ENCODE measurements around the gene PFDN1.

DNA sequence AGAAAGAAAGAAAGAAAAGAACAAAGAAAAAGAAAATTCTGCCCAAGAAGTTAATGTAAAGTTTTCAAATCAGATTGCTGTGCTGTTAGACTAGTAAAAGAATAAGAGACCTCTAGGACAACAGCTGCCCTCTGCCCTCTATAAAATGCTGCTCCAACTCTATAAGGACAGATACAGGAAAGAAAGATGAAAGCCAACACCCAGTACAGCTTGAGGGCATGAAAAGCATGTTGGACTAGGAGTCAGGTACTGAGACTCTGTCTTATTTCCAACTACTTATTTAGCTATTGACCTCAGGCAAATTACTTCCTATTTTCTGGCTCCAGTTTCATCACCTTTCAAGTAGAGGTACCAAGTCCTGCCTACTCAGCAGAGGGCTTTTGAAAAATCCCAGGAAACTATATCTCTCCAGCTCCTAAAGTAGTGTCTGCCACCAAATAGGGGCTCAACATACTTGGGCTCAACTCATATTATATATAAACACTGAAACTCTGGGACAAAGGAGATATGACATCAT, 37.8 kb upstream of the PFDN1 start:
- no peak for TF ChIP-seq CTCF (IDR thresholded peaks at IDR 0.05)
- TF ChIP-seq, protein P1, sequence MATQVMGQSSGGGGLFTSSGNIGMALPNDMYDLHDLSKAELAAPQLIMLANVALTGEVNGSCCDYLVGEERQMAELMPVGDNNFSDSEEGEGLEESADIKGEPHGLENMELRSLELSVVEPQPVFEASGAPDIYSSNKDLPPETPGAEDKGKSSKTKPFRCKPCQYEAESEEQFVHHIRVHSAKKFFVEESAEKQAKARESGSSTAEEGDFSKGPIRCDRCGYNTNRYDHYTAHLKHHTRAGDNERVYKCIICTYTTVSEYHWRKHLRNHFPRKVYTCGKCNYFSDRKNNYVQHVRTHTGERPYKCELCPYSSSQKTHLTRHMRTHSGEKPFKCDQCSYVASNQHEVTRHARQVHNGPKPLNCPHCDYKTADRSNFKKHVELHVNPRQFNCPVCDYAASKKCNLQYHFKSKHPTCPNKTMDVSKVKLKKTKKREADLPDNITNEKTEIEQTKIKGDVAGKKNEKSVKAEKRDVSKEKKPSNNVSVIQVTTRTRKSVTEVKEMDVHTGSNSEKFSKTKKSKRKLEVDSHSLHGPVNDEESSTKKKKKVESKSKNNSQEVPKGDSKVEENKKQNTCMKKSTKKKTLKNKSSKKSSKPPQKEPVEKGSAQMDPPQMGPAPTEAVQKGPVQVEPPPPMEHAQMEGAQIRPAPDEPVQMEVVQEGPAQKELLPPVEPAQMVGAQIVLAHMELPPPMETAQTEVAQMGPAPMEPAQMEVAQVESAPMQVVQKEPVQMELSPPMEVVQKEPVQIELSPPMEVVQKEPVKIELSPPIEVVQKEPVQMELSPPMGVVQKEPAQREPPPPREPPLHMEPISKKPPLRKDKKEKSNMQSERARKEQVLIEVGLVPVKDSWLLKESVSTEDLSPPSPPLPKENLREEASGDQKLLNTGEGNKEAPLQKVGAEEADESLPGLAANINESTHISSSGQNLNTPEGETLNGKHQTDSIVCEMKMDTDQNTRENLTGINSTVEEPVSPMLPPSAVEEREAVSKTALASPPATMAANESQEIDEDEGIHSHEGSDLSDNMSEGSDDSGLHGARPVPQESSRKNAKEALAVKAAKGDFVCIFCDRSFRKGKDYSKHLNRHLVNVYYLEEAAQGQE (IDR thresholded peaks at IDR 0.05; ENCODE audit: insufficient read depth in 1 of 2, low read depth in 2 of 2, low read length in 1 of 2), result no peak
